ENCODE results near the gene OR10G2. TPM values are rescaled to one million over a fixed set of nuclear protein-coding genes. Genes with fewer than 3 reads are reported as not detected.

OR10G2 gene
- total RNA-seq, 5 donors from 2014 or later (not counting 1 experiment from before 2014, with no cell fraction given): not detected

GRCh38 chr14:21669284-21669683 lies 34.5 kb upstream of the OR10G2 start:
- Mint-ChIP-seq H3K4me1 (no peaks in the 10 kb centered on the region), H3K9me3 (no peaks in the 10 kb centered on the region), H3K4me3 (no peak overlapping the region), H3K27ac (no peak overlapping the region), H3K36me3 (no peaks in the 10 kb centered on the region), H3K27me3 (peaks cover 37 to 42% of the 10 kb centered on the region in 2 donors)
- Histone ChIP-seq H3K4me1 (ENCODE audit: control insufficient read depth in 1 of 2, extremely low read depth in 1 of 2, insufficient read depth in 2 of 2, low read length in 2 of 2) (no peaks in the 10 kb centered on the region), H3K9me3 (no peaks in the 10 kb centered on the region), H3K4me3 (ENCODE audit: control insufficient read depth in 1 of 2, extremely low read depth in 1 of 2, low read length in 1 of 2) (no peak overlapping the region), H3K27ac (ENCODE audit: low read length) (no peak overlapping the region), H3K36me3 (ENCODE audit: control insufficient read depth in 2 of 2, extremely low read depth in 1 of 2, insufficient read depth in 1 of 2, low read length in 1 of 2) (no peaks in the 10 kb centered on the region), H3K27me3 (replicated peaks in 1 of 2; ENCODE audit: control insufficient read depth in 2 of 2, extremely low read depth in 1 of 2, insufficient read depth in 2 of 2, low read length in 1 of 2) (peaks cover 0 to 13% of the 10 kb centered on the region in 2 experiments)
- DNase-seq: no peak
- ATAC-seq (replicated peaks in 1 of 4): no peak
- CTCF ChIA-PET: no interaction called here
- POLR2A ChIA-PET: no interaction called here

- POLR2A ChIA-PET: no interaction called here
- H3K4me3 Mint-ChIP-seq: no peak overlapping the region
- WGBS (ENCODE audit: insufficient coverage): no CpG with 5 or more reads among the region's 3 CpGs
- H3K27me3 ChIP-seq (replicated peaks in 1 of 2; ENCODE audit: control insufficient read depth in 2 of 2, extremely low read depth in 1 of 2, insufficient read depth in 2 of 2, low read length in 1 of 2): peaks cover 0 to 9% of the 10 kb centered on the region in 2 experiments
- DNase-seq: no peak
- H3K4me1 ChIP-seq (ENCODE audit: control insufficient read depth in 1 of 2, extremely low read depth in 1 of 2, insufficient read depth in 2 of 2, low read length in 2 of 2): no peaks in the 10 kb centered on the region
- ATAC-seq (replicated peaks in 1 of 4): no peak
- no peak overlapping the region for H3K27ac ChIP-seq (ENCODE audit: low read length)
- no peaks in the 10 kb centered on the region for H3K9me3 ChIP-seq
- CTCF ChIA-PET: no interaction called here
- H3K9me3 Mint-ChIP-seq: no peaks in the 10 kb centered on the region
- no peaks in the 10 kb centered on the region for H3K4me1 Mint-ChIP-seq
- H3K36me3 ChIP-seq (ENCODE audit: control insufficient read depth in 2 of 2, extremely low read depth in 1 of 2, insufficient read depth in 1 of 2, low read length in 1 of 2): no peaks in the 10 kb centered on the region
- H3K4me3 ChIP-seq (ENCODE audit: control insufficient read depth in 1 of 2, extremely low read depth in 1 of 2, low read length in 1 of 2): no peak overlapping the region
- H3K27me3 Mint-ChIP-seq: peaks cover 39 to 45% of the 10 kb centered on the region in 2 donors
- H3K27ac Mint-ChIP-seq: no peak overlapping the region
- H3K36me3 Mint-ChIP-seq: no peaks in the 10 kb centered on the region
Observed at GRCh38 chr14:21668377-21668776, 33.6 kb upstream of the OR10G2 start.

GRCh38 chr14:21656980-21657379 lies 22.2 kb upstream of the OR10G2 start:
- Histone ChIP-seq H3K4me3 (ENCODE audit: control insufficient read depth in 1 of 2, extremely low read depth in 1 of 2, low read length in 1 of 2) (no peak overlapping the region), H3K4me1 (ENCODE audit: control insufficient read depth in 1 of 2, extremely low read depth in 1 of 2, insufficient read depth in 2 of 2, low read length in 2 of 2) (no peaks in the 10 kb centered on the region), H3K27me3 (replicated peaks in 1 of 2; ENCODE audit: control insufficient read depth in 2 of 2, extremely low read depth in 1 of 2, insufficient read depth in 2 of 2, low read length in 1 of 2) (peaks cover 0 to 14% of the 10 kb centered on the region in 2 experiments), H3K9me3 (no peaks in the 10 kb centered on the region), H3K27ac (ENCODE audit: low read length) (no peak overlapping the region), H3K36me3 (ENCODE audit: control insufficient read depth in 2 of 2, extremely low read depth in 1 of 2, insufficient read depth in 1 of 2, low read length in 1 of 2) (no peaks in the 10 kb centered on the region)
- CTCF ChIA-PET: no interaction called here
- Mint-ChIP-seq H3K36me3 (no peaks in the 10 kb centered on the region), H3K27ac (no peak overlapping the region), H3K4me3 (no peak overlapping the region), H3K9me3 (no peaks in the 10 kb centered on the region), H3K27me3 (peaks cover 17 to 20% of the 10 kb centered on the region in 2 donors), H3K4me1 (no peaks in the 10 kb centered on the region)
- no peak for DNase-seq
- no peak for ATAC-seq (replicated peaks in 1 of 4)
- POLR2A ChIA-PET: no interaction called here
- WGBS (ENCODE audit: insufficient coverage): no CpG with 5 or more reads among the region's 1 CpG

- Histone ChIP-seq H3K9me3 (no peaks in the 10 kb centered on the region), H3K4me3 (ENCODE audit: control insufficient read depth in 1 of 2, extremely low read depth in 1 of 2, low read length in 1 of 2) (no peak overlapping the region), H3K27ac (ENCODE audit: low read length) (no peak overlapping the region), H3K27me3 (replicated peaks in 1 of 2; ENCODE audit: control insufficient read depth in 2 of 2, extremely low read depth in 1 of 2, insufficient read depth in 2 of 2, low read length in 1 of 2) (peaks cover 0 to 12% of the 10 kb centered on the region in 2 experiments), H3K4me1 (ENCODE audit: control insufficient read depth in 1 of 2, extremely low read depth in 1 of 2, insufficient read depth in 2 of 2, low read length in 2 of 2) (no peaks in the 10 kb centered on the region), H3K36me3 (ENCODE audit: control insufficient read depth in 2 of 2, extremely low read depth in 1 of 2, insufficient read depth in 1 of 2, low read length in 1 of 2) (no peaks in the 10 kb centered on the region)
- Mint-ChIP-seq H3K27me3 (peaks cover 22 to 26% of the 10 kb centered on the region in 2 donors), H3K4me1 (no peaks in the 10 kb centered on the region), H3K27ac (no peak overlapping the region), H3K9me3 (no peaks in the 10 kb centered on the region), H3K4me3 (no peak overlapping the region), H3K36me3 (no peaks in the 10 kb centered on the region)
- DNase-seq (no peak), ATAC-seq (replicated peaks in 1 of 4) (no peak)
- CTCF ChIA-PET: no interaction called here
- no CpG with 5 or more reads among the region's 5 CpGs for WGBS (ENCODE audit: insufficient coverage)
- POLR2A ChIA-PET: no interaction called here
Observed at GRCh38 chr14:21654215-21654614, 19.5 kb upstream of the OR10G2 start.

- peaks cover 26% of the 10 kb centered on the region in 2 donors for H3K27me3 Mint-ChIP-seq
- H3K36me3 Mint-ChIP-seq: no peaks in the 10 kb centered on the region
- Histone ChIP-seq H3K36me3 (ENCODE audit: control insufficient read depth in 2 of 2, extremely low read depth in 1 of 2, insufficient read depth in 1 of 2, low read length in 1 of 2) (no peaks in the 10 kb centered on the region), H3K4me1 (ENCODE audit: control insufficient read depth in 1 of 2, extremely low read depth in 1 of 2, insufficient read depth in 2 of 2, low read length in 2 of 2) (no peaks in the 10 kb centered on the region), H3K9me3 (no peaks in the 10 kb centered on the region), H3K4me3 (ENCODE audit: control insufficient read depth in 1 of 2, extremely low read depth in 1 of 2, low read length in 1 of 2) (no peak within 1 kb of the TSS), H3K27ac (ENCODE audit: low read length) (no peak within 1 kb of the TSS), H3K27me3 (replicated peaks in 1 of 2; ENCODE audit: control insufficient read depth in 2 of 2, extremely low read depth in 1 of 2, insufficient read depth in 2 of 2, low read length in 1 of 2) (peaks cover 0 to 9% of the 10 kb centered on the region in 2 experiments)
- no peak within 1 kb of the TSS for H3K27ac Mint-ChIP-seq
- DNase-seq (no peak), ATAC-seq (replicated peaks in 1 of 4) (no peak)
- H3K4me3 Mint-ChIP-seq: no peak within 1 kb of the TSS
- peaks cover 0 to under 1% (median 0%) of the 10 kb centered on the region in 3 donors for H3K9me3 Mint-ChIP-seq
- ChIA-PET POLR2A (no interaction called here), CTCF (no interaction called here)
- H3K4me1 Mint-ChIP-seq: no peaks in the 10 kb centered on the region
- WGBS (ENCODE audit: insufficient coverage): 43% methylated on average over 1 of the region's 2 CpGs
Observed at GRCh38 chr14:21653331-21653885, 18.7 kb upstream of the OR10G2 start, which contains the start of gene OR4E2. TSS of gene OR4E2 (plus strand) at chr14:21653835. CDS start at chr14:21665083, 11,248 bp downstream.

GRCh38 chr14:21652209-21652808 lies 17.6 kb upstream of the OR10G2 start:
- DNase-seq (no peak), ATAC-seq (replicated peaks in 1 of 4) (no peak)
- Histone ChIP-seq H3K36me3 (ENCODE audit: control insufficient read depth in 2 of 2, extremely low read depth in 1 of 2, insufficient read depth in 1 of 2, low read length in 1 of 2) (no peaks in the 10 kb centered on the region), H3K4me3 (ENCODE audit: control insufficient read depth in 1 of 2, extremely low read depth in 1 of 2, low read length in 1 of 2) (no peak overlapping the region), H3K4me1 (ENCODE audit: control insufficient read depth in 1 of 2, extremely low read depth in 1 of 2, insufficient read depth in 2 of 2, low read length in 2 of 2) (no peaks in the 10 kb centered on the region), H3K27ac (ENCODE audit: low read length) (no peak overlapping the region), H3K27me3 (replicated peaks in 1 of 2; ENCODE audit: control insufficient read depth in 2 of 2, extremely low read depth in 1 of 2, insufficient read depth in 2 of 2, low read length in 1 of 2) (peaks cover 0 to 9% of the 10 kb centered on the region in 2 experiments), H3K9me3 (no peaks in the 10 kb centered on the region)
- Mint-ChIP-seq H3K4me3 (no peak overlapping the region), H3K27ac (no peak overlapping the region), H3K4me1 (no peaks in the 10 kb centered on the region), H3K27me3 (peaks cover 27% of the 10 kb centered on the region in 2 donors), H3K36me3 (no peaks in the 10 kb centered on the region), H3K9me3 (peaks cover 0 to 2% (median 0%) of the 10 kb centered on the region in 3 donors)
- no CpG with 5 or more reads among the region's 1 CpG for WGBS (ENCODE audit: insufficient coverage)
- ChIA-PET CTCF (no interaction called here), POLR2A (no interaction called here)

All from T-cell (primary cell).